K562 (cell line): Measurements from ENCODE around the gene METTL18.

Experiments
- BCL6 ChIP-seq: fragments of 250-450 bp; sonication (Bioruptor Pico); IDR thresholded peaks from 2 replicates; pipeline ENCODE4 v1.4.0; 2020
- HMG20B ChIP-seq: fragments of 250-450 bp; sonication (Bioruptor Pico); IDR thresholded peaks from 2 replicates; pipeline ENCODE4 v1.5.0; 2021; ENCODE audit warnings: mild to moderate bottlenecking
- JUNB ChIP-seq: fragments of 450-650 bp; formaldehyde crosslinking; conservative IDR thresholded peaks from 2 replicates; pipeline ENCODE4 v1.4.0; 2020; ENCODE audit warnings: mild to moderate bottlenecking
- SMARCB1 ChIP-seq: IDR thresholded peaks from 2 replicates; pipeline ENCODE4 v1.6.1; 2011; ENCODE audit warnings: improper control_type of control experiment, low read depth; ENCODE audit not compliant: insufficient read length
- ZNF431 ChIP-seq: sonication (generic); formaldehyde crosslinking; IDR thresholded peaks from 2 replicates; pipeline ENCODE4 v1.8.0; 2022; ENCODE audit warnings: mild to moderate bottlenecking, missing genetic modification reagents
- TF ChIP-seq, protein P1 (sequence below): fragments of 250-450 bp; sonication (Bioruptor Pico); IDR thresholded peaks from 2 replicates; pipeline ENCODE4 v1.8.0; 2021; ENCODE audit warnings: mild to moderate bottlenecking, moderate library complexity
- TF ChIP-seq, protein P2 (sequence below): sonication (generic); formaldehyde crosslinking; IDR thresholded peaks from 2 replicates; pipeline ENCODE4 v1.8.1; 2023; ENCODE audit warnings: mild to moderate bottlenecking, missing genetic modification reagents
- TF ChIP-seq, protein P3 (sequence below): fragments of 250-450 bp; sonication (Bioruptor Pico); IDR thresholded peaks from 2 replicates; pipeline ENCODE4 v1.5.0; 2020; ENCODE audit warnings: mild to moderate bottlenecking

DNA sequence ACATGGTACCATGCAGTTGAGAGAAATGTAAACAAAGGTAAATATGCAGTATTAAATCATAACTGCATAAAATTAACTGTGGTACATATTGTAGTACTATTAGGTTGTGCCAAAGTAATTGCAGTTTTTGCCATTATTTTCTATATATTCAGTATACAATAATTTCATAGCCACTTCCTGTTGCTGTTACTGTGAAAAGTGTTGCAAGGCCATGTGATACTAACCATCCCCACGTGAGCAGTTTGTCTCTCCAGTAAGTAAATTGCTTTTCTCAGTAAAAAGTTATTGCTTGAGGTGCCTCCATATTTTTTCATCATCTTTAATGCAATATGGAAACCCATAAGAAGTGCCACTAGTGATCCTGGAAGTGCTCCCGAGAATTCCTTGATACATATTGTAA lies 19.6 kb upstream of the METTL18 start:
- TF ChIP-seq JUNB (CRISPR knock-in tag) (no peak), BCL6 (CRISPR knock-in tag) (no peak), ZNF431 (CRISPR knock-in tag) (no peak), SMARCB1 (no peak), HMG20B (no peak)
- TF ChIP-seq, protein P1, sequence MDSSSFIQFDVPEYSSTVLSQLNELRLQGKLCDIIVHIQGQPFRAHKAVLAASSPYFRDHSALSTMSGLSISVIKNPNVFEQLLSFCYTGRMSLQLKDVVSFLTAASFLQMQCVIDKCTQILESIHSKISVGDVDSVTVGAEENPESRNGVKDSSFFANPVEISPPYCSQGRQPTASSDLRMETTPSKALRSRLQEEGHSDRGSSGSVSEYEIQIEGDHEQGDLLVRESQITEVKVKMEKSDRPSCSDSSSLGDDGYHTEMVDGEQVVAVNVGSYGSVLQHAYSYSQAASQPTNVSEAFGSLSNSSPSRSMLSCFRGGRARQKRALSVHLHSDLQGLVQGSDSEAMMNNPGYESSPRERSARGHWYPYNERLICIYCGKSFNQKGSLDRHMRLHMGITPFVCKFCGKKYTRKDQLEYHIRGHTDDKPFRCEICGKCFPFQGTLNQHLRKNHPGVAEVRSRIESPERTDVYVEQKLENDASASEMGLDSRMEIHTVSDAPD: no peak
- TF ChIP-seq, protein P2, sequence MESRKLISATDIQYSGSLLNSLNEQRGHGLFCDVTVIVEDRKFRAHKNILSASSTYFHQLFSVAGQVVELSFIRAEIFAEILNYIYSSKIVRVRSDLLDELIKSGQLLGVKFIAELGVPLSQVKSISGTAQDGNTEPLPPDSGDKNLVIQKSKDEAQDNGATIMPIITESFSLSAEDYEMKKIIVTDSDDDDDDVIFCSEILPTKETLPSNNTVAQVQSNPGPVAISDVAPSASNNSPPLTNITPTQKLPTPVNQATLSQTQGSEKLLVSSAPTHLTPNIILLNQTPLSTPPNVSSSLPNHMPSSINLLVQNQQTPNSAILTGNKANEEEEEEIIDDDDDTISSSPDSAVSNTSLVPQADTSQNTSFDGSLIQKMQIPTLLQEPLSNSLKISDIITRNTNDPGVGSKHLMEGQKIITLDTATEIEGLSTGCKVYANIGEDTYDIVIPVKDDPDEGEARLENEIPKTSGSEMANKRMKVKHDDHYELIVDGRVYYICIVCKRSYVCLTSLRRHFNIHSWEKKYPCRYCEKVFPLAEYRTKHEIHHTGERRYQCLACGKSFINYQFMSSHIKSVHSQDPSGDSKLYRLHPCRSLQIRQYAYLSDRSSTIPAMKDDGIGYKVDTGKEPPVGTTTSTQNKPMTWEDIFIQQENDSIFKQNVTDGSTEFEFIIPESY (CRISPR knock-in tag): no peak
- TF ChIP-seq, protein P3, sequence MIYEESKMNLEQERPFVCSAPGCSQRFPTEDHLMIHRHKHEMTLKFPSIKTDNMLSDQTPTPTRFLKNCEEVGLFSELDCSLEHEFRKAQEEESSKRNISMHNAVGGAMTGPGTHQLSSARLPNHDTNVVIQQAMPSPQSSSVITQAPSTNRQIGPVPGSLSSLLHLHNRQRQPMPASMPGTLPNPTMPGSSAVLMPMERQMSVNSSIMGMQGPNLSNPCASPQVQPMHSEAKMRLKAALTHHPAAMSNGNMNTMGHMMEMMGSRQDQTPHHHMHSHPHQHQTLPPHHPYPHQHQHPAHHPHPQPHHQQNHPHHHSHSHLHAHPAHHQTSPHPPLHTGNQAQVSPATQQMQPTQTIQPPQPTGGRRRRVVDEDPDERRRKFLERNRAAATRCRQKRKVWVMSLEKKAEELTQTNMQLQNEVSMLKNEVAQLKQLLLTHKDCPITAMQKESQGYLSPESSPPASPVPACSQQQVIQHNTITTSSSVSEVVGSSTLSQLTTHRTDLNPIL (CRISPR knock-in tag): no peak
